GM12801 (cell line): ENCODE measurements around the gene MUSK.

Source experiments
- CTCF ChIP-seq: IDR thresholded peaks from one replicate; pipeline ENCODE4 v1.5.1; 2011; ENCODE audit warnings: control low read depth; ENCODE audit not compliant: insufficient read length; ENCODE audit errors: extremely low read depth

The MUSK gene

GRCh38 chr9:110638381-110638954 is 30.1 kb upstream of the MUSK start:
- TF ChIP-seq CTCF: no peak

- no peak for TF ChIP-seq CTCF
Measured at GRCh38 chr9:110640736-110641135, 27.9 kb upstream of the MUSK start.

- TF ChIP-seq CTCF: no peak
Measured at GRCh38 chr9:110641293-110641692, 27.3 kb upstream of the MUSK start.

- no peak for TF ChIP-seq CTCF
Measured at GRCh38 chr9:110648696-110649095, 19.9 kb upstream of the MUSK start.

- no peak for TF ChIP-seq CTCF
Measured at GRCh38 chr9:110650261-110650660, 18.3 kb upstream of the MUSK start.

GRCh38 chr9:110650991-110651411 is 17.6 kb upstream of the MUSK start:
- TF ChIP-seq CTCF: no peak

GRCh38 chr9:110655754-110656641 is 12.6 kb upstream of the MUSK start:
- no peak for TF ChIP-seq CTCF
